DMS153 treated with DMSO at 0.1 percent for 48 hours (cell line): ENCODE data around the gene SPAG8.
A peak's percentile ranks its signal among the peaks of the same experiment; 100 is the strongest.

Source experiments
- DNase-seq: peaks from one replicate; lab custom pipeline; 2025; ENCODE audit not compliant: unreplicated experiment; lab: John Stamatoyannopoulos, UW

Gene SPAG8

GRCh38 chr9:35776018-35776417 is 36.0 kb downstream of the SPAG8 start:
- DNase-seq, result peak; percentile 55

GRCh38 chr9:35774907-35775635 is 37.0 kb downstream of the SPAG8 start:
- peak; percentile 39 for DNase-seq

- DNase-seq, result peak; percentile 41
These were observed 40.1 kb downstream of the SPAG8 start for GRCh38 chr9:35771943-35772342.

- DNase-seq, result peak; percentile 85
These were observed 40.5 kb downstream of the SPAG8 start for GRCh38 chr9:35771534-35771933.

GRCh38 chr9:35771075-35771433 is 41.0 kb downstream of the SPAG8 start:
- no peak for DNase-seq

GRCh38 chr9:35769763-35770162 is 42.3 kb downstream of the SPAG8 start:
- no peak for DNase-seq

- no peak for DNase-seq
These were observed 44.6 kb downstream of the SPAG8 start for GRCh38 chr9:35767458-35767857.

GRCh38 chr9:35766997-35767396 is 45.1 kb downstream of the SPAG8 start:
- DNase-seq, result no peak

- no peak for DNase-seq
These were observed 48.3 kb downstream of the SPAG8 start for GRCh38 chr9:35763803-35764202.

- no peak for DNase-seq
These were observed 48.9 kb downstream of the SPAG8 start for GRCh38 chr9:35763181-35763580.

- DNase-seq, result no peak
These were observed 51.4 kb downstream of the SPAG8 start for GRCh38 chr9:35760651-35761050.

- DNase-seq, result no peak
These were observed 52.3 kb downstream of the SPAG8 start for GRCh38 chr9:35759795-35760194.
